Neural progenitor cell (in vitro differentiated cells): ENCODE measurements around the gene HERC2. TPM values are rescaled to one million over a fixed set of nuclear protein-coding genes. Genes with fewer than 3 reads are reported as not detected.

ENCODE experiments used
- DNase-seq: peaks from one replicate; pipeline ENCODE4 v3.0.0-alpha.2; 2016; ENCODE audit warnings: low spot score
- H2AFZ ChIP-seq: fragments of 200-600 bp; sonication (generic); replicated peaks from 2 replicates; pipeline ENCODE4 v1.6.1; 2016; ENCODE audit warnings: antibody characterized with exemption
- H3F3A ChIP-seq: fragments of 200-600 bp; sonication (generic); 2 replicates; pipeline ENCODE4 v1.6.1; 2016; ENCODE audit warnings: antibody characterized with exemption, low read depth
- H3K27ac ChIP-seq: fragments of 200-600 bp; sonication (generic); 2 replicates; pipeline ENCODE4 v1.5.1; 2016; ENCODE audit warnings: mild to moderate bottlenecking
- H3K27me3 ChIP-seq: fragments of 200-600 bp; sonication (generic); 2 replicates; pipeline ENCODE4 v1.6.1; 2016; ENCODE audit warnings: mild to moderate bottlenecking, moderate library complexity
- H3K36me3 ChIP-seq: fragments of 200-600 bp; sonication (generic); 2 replicates; pipeline ENCODE4 v1.5.1; 2016
- H3K4me1 ChIP-seq: fragments of 200-600 bp; sonication (generic); 2 replicates; pipeline ENCODE4 v1.6.1; 2016; ENCODE audit warnings: mixed run types
- H3K4me2 ChIP-seq: fragments of 200-600 bp; sonication (generic); 2 replicates; pipeline ENCODE4 v1.6.1; 2016
- H3K4me3 ChIP-seq: fragments of 200-600 bp; sonication (generic); 2 replicates; pipeline ENCODE4 v1.5.1; 2016
- H3K79me2 ChIP-seq: fragments of 200-600 bp; sonication (generic); 2 replicates; pipeline ENCODE4 v1.6.1; 2016; ENCODE audit warnings: low read depth
- H3K9ac ChIP-seq: fragments of 200-600 bp; sonication (generic); 2 replicates; pipeline ENCODE4 v1.6.1; 2016
- H3K9me3 ChIP-seq: fragments of 200-600 bp; sonication (generic); 2 replicates; pipeline ENCODE4 v1.5.1; 2016; ENCODE audit warnings: low read depth
- H4K20me1 ChIP-seq: fragments of 200-600 bp; sonication (generic); 2 replicates; pipeline ENCODE4 v1.6.1; 2016; ENCODE audit warnings: low read depth
- H3K27ac Mint-ChIP-seq: 3 replicates; pipeline ENCODE4 v1.8.0; 2021; ENCODE audit warnings: mixed read lengths
- H3K27me3 Mint-ChIP-seq: 2 replicates; pipeline ENCODE4 v1.8.0; 2022; ENCODE audit warnings: low read depth, mild to moderate bottlenecking, inconsistent platforms, moderate library complexity, mixed read lengths; ENCODE audit not compliant: insufficient read depth
- H3K36me3 Mint-ChIP-seq: 3 replicates; pipeline ENCODE4 v1.8.0; 2021; ENCODE audit warnings: mixed read lengths
- H3K4me1 Mint-ChIP-seq: 3 replicates; pipeline ENCODE4 v1.8.0; 2021; ENCODE audit warnings: mixed read lengths
- H3K4me3 Mint-ChIP-seq: 3 replicates; pipeline ENCODE4 v1.8.0; 2021; ENCODE audit warnings: mild to moderate bottlenecking, moderate library complexity, mixed read lengths
- H3K9me3 Mint-ChIP-seq: 3 replicates; pipeline ENCODE4 v1.8.0; 2020; ENCODE audit warnings: mixed read lengths
- CTCF ChIP-seq: fragments of 200-600 bp; sonication (generic); IDR thresholded peaks from 2 replicates; pipeline ENCODE4 v1.5.1; 2017; ENCODE audit warnings: antibody characterized with exemption, mild to moderate bottlenecking
- EZH2 ChIP-seq: fragments of 200-600 bp; sonication (generic); IDR thresholded peaks from 2 replicates; pipeline ENCODE4 v1.6.1; 2017; ENCODE audit warnings: antibody characterized with exemption, mild to moderate bottlenecking, moderate library complexity
- EZH2phosphoT487 ChIP-seq: fragments of 200-600 bp; sonication (generic); IDR thresholded peaks from 2 replicates; pipeline ENCODE4 v1.6.1; 2017; ENCODE audit warnings: antibody characterized with exemption
- total RNA-seq: library from RNA; depleted of rRNA; stranded (reverse); fragments of >200 nt; gene quantifications from 2 replicates; pipeline ENCODE4 v1.2.3, GENCODE V29; 2015; ENCODE audit warnings: low replicate concordance

Gene HERC2
- total RNA-seq, 1 donor from 2014 or later: 15.3 TPM

- H4K20me1 ChIP-seq: no peaks in the 10 kb centered on the region
- no peak overlapping the region for H3K4me3 Mint-ChIP-seq
- H3K27ac Mint-ChIP-seq: no peak overlapping the region
- no peaks in the 10 kb centered on the region for H3K36me3 ChIP-seq
- H3K36me3 Mint-ChIP-seq: peaks cover 22% of the 10 kb centered on the region
- peaks cover 6% of the 10 kb centered on the region for H3F3A ChIP-seq
- no peaks in the 10 kb centered on the region for H3K9me3 ChIP-seq
- no peak overlapping the region for H3K4me3 ChIP-seq
- H3K79me2 ChIP-seq: no peaks in the 10 kb centered on the region
- peaks cover 4% of the 10 kb centered on the region for H3K9me3 Mint-ChIP-seq
- peaks cover 3% of the 10 kb centered on the region for H3K4me1 ChIP-seq
- no peak overlapping the region for H3K27ac ChIP-seq
- H3K9ac ChIP-seq: no peak overlapping the region
- TF ChIP-seq EZH2phosphoT487: no peak
- no peak overlapping the region for H3K4me2 ChIP-seq
- no peak for DNase-seq
- peaks cover 9% of the 10 kb centered on the region for H3K4me1 Mint-ChIP-seq
- peaks cover 33% of the 10 kb centered on the region for H3K27me3 ChIP-seq
- no peak overlapping the region for H2AFZ ChIP-seq
- peaks cover 17% of the 10 kb centered on the region for H3K27me3 Mint-ChIP-seq
These were observed 212.1 kb downstream of the HERC2 start for GRCh38 chr15:28109626-28110455.

- Histone ChIP-seq H3K27me3 (peaks cover 51% of the 10 kb centered on the region), H3K4me1 (peaks cover 3% of the 10 kb centered on the region), H2AFZ (peak overlapping the region; percentile 93), H3K36me3 (no peaks in the 10 kb centered on the region), H3F3A (peaks cover 6% of the 10 kb centered on the region), H3K4me2 (peak overlapping the region; percentile 93), H3K79me2 (no peaks in the 10 kb centered on the region), H4K20me1 (no peaks in the 10 kb centered on the region), H3K9ac (no peak overlapping the region), H3K9me3 (no peaks in the 10 kb centered on the region), H3K4me3 (peak overlapping the region; percentile 61), H3K27ac (no peak overlapping the region)
- DNase-seq: no peak
- peaks cover 9% of the 10 kb centered on the region for H3K4me1 Mint-ChIP-seq
- H3K36me3 Mint-ChIP-seq: peaks cover 17% of the 10 kb centered on the region
- TF ChIP-seq CTCF (no peak), EZH2phosphoT487 (no peak), EZH2 (no peak)
- peak overlapping the region; percentile 88 for H3K4me3 Mint-ChIP-seq
- peaks cover 4% of the 10 kb centered on the region for H3K9me3 Mint-ChIP-seq
- H3K27me3 Mint-ChIP-seq: peaks cover 19% of the 10 kb centered on the region
- no peak overlapping the region for H3K27ac Mint-ChIP-seq
These were observed 214.1 kb downstream of the HERC2 start for GRCh38 chr15:28107904-28108275.

- Histone ChIP-seq H3K4me3 (peak overlapping the region; percentile 61), H3K9me3 (no peaks in the 10 kb centered on the region), H2AFZ (peak overlapping the region; percentile 93), H3F3A (peaks cover 6% of the 10 kb centered on the region), H3K36me3 (no peaks in the 10 kb centered on the region), H4K20me1 (no peaks in the 10 kb centered on the region), H3K79me2 (no peaks in the 10 kb centered on the region), H3K9ac (no peak overlapping the region), H3K27me3 (peaks cover 57% of the 10 kb centered on the region), H3K4me2 (peak overlapping the region; percentile 93), H3K4me1 (peaks cover 3% of the 10 kb centered on the region), H3K27ac (no peak overlapping the region)
- DNase-seq: peak; percentile 66
- peak overlapping the region; percentile 88 for H3K4me3 Mint-ChIP-seq
- H3K4me1 Mint-ChIP-seq: peaks cover 9% of the 10 kb centered on the region
- peaks cover 19% of the 10 kb centered on the region for H3K27me3 Mint-ChIP-seq
- no peak overlapping the region for H3K27ac Mint-ChIP-seq
- TF ChIP-seq CTCF (no peak), EZH2 (peak; percentile 84), EZH2phosphoT487 (peak; percentile 60)
- H3K36me3 Mint-ChIP-seq: peaks cover 13% of the 10 kb centered on the region
- H3K9me3 Mint-ChIP-seq: peaks cover 4% of the 10 kb centered on the region
These were observed 214.7 kb downstream of the HERC2 start for GRCh38 chr15:28107111-28107903.
